HUDEP-2 (cell line): ENCODE measurements around the gene GPAT3.

ENCODE experiments used
- DNase-seq, 76 experiments: peaks; one replicate each; lab custom pipeline; 2025; ENCODE audit not compliant: unreplicated experiment in 76 of 76; lab: John Stamatoyannopoulos, UW

The GPAT3 gene

DNA sequence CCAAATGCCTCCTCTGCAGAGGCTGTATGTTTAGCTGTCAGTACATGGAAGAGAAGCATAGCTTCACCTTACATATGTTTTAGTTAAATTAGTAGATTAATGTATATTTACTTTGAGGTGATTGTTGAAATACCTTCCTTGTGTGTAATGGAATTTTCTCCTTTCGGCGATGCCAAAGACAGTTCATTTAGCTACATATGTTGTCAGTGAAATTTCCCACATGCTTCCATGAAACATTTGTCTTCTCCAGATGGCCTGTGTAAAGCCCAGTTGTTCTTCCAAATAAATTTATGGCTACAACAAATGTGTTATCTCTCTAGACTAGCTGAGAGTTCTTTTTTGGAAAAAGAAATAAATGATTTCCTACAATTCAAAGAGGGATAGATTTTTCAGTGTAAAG is 95.2 kb downstream of the GPAT3 start:
- DNase-seq, result no peak

DNA sequence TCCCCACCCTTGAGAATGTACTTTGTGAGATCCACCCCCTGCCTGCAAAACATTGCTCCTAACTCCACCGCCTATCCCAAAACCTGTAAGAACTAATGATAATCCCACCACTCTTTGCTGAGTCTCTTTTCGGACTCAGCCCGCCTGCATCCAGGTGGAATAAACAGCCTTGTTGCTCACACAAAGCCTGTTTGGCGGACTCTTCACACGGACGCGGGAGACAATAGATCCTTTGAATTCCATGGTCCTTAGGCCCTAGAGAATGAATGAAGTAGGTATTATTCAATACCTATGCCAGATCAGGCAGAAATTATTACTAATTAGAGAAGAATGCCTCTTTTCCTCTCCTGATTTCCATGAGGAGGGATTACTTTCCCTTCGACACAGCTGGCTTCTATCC is 101.0 kb downstream of the GPAT3 start:
- no peak for DNase-seq

DNA sequence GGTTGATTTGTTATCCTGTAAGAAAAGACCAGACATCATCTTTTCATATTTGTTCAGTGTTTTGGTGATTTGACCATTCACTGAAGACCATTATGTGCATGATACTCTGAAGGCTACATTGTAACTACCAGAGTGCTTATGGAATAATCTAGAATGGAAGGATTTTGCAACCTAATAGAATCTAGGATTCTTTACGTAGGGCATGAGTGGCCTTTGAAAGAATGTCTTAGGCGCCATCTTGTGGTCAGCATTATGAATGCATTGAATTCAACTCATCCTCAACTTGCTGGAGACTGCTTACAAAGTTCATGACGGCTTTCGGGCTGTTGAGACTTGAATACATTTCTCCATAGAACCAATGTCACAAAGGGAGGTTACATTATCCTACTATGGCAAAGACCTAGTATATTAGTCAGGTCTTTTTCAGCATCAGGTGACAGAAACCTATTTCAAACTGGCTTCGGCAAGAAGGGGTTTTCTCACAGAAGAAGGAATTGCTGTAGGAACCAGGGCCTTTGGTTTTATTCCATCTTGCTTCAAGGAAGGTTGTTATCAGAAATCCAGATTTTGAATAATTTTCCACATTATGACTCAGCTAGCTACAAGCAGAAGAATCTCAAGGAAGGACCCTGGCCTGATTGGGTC is 104.1 kb downstream of the GPAT3 start:
- DNase-seq, result peak in 53 of 76 experiments; percentile 1 to 75 (median 34)

DNA sequence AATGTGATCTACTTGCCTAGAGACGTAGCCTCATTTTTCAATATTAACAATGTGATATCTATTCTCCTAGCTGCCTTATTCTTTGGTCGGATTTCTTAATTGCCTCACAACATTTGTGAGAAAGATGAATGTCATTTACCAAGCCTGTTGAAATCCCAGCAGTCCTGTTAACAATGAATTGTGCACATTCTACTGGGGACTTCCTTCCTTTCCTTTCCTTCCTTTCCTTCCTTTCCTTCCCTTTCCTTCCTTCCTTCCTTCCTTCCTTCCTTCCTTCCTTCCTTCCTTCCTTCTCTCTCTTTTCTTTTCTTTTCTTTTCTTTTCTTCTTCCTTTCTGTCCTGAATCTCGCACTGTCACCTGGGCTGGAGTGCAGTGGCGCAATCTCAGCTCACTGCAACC is 107.1 kb downstream of the GPAT3 start:
- DNase-seq, result no peak

DNA sequence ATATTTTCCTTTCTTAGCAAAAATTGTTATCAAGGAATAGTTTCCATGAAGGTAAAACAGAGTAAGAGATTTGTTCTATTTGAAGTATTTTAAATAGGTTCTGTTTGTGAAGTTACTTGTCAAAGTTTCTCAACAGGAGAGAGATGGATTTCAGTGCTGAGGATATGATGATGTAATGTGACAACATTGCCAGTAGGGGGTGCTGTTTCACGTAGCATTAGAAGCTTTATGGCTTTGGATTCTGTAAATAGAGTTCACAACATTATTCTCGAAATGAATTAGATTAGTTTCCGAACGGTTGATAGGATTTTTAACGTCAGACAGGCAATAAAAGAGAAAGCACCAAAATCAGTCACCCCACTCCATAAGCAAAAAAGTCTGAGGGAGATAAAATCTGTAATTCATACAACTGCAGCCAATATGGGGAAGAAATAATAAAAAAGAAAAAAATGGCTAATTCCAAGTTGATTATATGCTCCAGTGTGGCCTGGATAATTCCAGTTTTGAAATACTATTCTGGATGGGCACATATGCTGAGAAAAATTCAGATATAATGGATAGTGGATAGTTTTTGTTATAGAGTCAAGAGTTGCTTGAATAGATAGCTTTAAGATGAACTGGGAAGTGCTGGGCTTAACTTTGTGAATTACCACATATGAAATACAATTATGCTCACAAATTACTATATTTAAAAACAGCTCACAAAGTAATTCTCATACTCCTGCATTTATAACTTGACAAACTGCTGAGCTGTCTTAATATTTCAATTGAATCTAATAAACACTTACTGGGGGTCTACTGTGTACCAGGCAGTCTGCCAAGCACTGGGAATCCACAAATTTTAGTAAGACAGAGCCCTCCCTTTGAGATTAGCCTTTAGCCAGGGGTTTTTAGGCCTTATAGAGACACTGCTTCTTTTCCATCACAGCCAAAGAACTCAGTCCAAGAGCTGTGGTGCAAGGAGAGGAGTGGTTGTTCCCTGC is 109.1 kb downstream of the GPAT3 start:
- peak in 44 of 76 experiments; percentile 1 to 64 (median 24) for DNase-seq

DNA sequence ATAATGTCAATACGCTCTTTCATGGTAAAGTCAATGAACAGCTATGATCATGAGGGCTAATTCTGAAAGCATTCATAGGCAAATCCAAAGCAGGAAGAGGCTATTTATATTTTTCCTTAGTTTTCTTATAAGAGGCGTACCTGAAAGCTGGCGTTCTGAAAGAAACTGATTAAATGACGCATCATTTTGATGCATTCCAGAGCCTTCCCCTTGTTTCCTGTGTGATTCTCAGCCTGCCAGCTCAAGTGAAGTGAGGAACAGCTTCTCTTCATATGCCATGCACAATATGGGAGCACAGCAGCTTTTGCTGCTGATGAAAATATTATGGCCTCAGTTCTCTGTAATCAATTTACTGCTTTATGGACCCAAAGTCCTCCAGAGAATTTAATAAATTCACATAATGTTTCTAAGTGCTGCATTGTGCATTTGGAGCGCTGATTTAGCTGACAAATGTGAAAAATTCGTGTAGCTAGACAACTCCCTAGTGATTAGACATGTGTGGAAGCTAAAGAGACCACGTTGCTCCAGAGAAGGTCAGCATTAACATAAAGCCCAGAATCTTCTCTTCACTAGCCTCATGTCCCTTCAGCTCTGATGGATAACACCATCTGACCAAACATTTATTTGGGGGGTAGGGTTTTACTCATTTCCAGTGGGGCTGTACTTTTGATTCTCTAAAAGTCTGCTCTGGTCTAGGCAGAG is 110.8 kb downstream of the GPAT3 start:
- no peak for DNase-seq

DNA sequence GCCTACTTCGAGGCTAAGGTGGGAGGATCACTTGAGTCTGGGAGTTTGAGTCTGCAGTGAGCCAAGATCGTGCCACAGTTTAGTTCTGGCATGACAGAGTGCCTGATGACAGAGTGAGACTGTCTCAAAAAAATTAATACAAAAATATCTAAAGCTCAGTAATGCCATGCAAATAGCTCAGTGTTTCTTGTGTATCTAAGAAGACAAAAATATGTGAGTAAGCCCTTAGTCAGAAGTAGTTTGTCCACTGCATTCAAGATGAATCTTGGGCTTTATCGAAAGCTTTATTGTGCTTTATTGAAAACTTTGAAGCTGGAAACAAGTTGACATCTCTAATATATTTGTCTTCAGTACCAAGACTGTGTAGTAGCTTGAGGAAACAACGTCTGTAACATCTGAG is 115.9 kb downstream of the GPAT3 start:
- DNase-seq, result no peak
